Cortex of kidney (tissue), 1 donor: ENCODE results near the gene CLASP1.
"Not testable (repeated sequence)": the region's sequence is repeated elsewhere in the genome, so short reads cannot be mapped to it uniquely, and the experiment has no call there.

ENCODE experiments used
- DNase-seq: peaks from one replicate; lab custom pipeline; 2025; lab: John Stamatoyannopoulos, UW

Gene CLASP1

DNA sequence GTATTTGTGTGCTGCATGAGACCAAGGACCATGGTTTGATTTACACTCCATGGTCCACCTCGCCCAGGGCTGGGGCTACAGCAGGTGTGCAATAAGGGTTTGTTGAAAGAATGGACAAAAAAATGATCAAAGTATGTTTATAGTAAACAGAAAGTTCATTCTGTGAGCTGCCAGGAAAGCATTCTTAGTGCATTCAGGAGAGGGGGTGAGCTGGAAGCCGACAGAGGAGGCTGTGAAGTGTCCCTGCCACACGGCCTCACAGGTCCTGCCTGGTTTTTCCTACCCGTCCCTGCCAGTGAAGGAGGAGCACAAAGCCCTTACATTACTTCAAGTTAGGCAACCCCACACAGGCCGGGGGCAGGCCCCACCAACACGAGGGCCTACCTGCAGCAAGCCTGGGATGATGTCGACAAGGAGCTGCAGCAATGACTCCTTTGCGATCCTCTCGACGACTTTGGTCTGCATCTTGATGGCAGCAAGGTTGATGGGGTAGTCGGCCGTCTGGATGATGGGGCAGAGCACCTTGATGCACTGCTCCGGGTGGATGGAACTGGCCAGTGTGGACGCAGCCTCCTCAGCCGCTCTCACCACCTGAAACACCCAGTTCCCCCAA lies 301.0 kb downstream of the CLASP1 start:
- DNase-seq = no peak

DNA sequence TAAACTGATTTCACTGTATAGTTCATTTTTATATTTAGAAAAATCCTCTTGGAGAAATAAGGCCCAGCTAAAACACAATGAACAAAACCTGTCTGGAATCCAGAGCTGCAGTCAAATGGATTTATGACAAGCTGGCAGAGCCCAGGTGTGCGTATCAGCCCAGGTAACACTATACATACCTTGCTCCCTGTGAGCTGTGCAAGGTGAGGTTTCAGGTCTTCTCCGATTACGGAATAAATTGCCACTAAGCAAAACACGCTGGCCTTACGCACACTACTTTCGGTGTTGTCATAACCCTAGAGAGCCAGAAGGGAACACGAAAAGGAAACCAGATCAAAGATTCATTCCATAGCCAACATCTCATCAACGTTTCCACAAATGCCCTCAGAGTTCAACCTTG lies 302.4 kb downstream of the CLASP1 start:
- no peak for DNase-seq

DNA sequence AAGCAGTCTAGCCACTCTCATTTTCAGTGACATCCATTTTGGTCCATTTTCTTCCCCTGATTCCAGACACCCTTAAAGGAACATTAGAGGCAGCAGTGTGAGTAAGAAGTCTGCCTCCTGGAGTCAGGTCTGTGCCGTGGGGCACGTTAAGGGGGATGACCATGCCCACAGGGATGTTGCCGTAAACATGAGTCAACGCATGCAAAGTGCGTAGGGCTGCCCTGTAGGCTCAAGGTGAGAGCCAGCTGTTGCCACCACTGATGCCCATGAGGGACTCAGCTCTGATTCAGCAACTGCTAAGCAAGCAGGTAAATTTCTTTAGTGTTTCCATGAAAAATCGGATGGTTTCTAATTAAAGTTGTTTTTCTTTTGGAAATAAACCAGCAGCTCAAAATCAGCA lies 302.9 kb downstream of the CLASP1 start:
- DNase-seq = no peak

DNA sequence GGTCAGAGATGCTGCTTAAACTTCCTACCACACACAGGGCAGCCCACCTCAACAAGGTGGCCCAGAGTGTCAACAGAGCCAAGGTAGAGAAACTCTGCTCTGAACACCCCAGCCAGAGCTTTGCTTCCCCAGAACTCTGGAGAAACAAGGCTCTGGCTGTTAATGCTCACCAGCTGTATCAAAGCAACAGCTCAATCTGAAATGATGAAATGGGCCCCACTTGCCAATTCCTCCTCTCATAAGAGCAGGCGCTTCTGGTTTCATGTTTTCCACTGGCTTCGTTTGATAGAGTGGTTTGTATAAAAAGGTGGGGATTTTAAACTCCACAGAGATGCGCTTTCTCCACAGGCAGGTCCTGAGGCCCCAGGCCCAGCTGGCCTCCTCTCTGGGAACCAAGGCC lies 303.4 kb downstream of the CLASP1 start:
- no peak for DNase-seq

DNA sequence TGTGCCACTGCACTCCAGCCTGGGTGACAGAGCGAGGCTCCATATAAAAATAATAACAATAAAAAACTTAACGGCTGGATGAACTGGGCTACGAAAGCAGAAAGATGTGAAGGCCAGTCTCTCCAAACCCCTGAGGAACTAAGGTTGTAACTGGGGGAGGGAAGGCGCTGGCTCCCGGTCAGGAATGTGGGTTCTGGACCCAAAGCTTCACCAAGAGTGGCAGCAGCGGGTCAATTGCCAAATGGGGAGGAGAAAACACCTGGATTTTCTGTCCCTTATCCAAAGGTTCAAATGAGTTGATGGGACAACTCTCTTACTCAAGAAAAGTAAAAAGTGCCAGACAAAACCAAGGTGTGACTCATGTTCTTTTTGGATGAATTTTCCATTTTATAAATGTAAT lies 304.2 kb downstream of the CLASP1 start:
- no peak for DNase-seq

DNA sequence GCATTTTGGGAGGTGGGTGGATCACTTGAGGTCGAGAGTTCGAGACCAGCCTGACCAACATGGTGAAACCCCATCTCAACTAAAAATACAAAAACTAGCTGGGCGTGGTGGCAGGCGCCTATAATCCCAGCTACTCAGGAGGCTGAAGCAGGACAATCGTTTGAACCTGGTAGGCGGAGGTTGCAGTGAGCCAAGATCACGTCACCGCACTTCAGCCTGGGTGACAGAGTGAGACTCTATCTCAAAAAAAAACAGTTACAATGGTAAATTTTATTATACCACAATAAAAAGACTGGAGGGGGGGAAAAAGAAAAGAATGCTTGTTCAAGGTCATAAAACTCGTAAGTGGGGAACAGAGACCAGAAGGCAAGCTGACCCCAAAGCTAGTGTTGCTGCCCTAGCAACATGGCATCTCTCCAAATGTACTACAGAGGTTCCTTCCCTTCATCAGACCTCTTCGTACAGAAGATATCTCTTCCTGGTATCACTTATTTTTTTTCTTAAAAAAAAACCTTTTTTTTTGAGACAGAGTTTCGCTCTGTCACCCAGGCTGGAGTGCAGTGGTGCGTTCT lies 305.3 kb downstream of the CLASP1 start:
- not testable (repeated sequence) for DNase-seq

DNA sequence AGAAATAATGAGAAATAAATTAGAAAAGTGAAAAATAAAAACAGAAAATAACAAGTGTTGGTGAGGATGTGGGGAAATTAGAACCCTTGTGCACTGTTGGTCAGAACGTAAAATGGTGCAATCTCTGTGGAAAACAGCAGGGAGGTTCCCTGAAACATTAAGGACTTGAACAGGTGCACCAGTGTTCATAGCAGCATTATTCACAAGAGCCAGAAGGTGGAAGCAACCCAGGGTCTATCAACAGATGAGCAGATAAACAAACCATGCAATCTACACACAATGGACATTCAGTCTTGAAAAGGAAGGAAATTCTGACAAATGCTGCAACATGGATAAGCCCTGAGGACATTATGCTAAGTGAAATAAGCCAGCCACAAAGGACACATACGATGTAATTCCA lies 306.1 kb downstream of the CLASP1 start:
- no peak for DNase-seq

DNA sequence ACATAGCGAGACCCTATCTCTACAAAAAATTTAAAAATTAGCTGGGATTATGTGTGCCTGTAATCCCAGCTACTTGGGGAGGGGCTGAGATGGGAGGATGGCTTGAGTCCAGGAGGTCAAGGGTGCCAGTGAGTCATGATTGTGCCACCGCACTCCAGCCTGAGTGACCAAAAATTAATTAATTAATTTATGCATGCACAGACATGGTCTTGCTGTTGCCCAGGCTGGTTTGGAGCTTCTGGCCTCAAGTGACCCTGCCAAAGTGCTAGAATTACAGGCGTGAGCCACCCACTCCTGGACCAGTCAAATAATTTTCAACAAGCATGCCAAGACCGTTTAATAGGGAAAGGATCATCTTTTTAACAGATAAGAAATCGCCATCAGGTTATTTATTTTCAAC lies 306.5 kb downstream of the CLASP1 start:
- no peak for DNase-seq

DNA sequence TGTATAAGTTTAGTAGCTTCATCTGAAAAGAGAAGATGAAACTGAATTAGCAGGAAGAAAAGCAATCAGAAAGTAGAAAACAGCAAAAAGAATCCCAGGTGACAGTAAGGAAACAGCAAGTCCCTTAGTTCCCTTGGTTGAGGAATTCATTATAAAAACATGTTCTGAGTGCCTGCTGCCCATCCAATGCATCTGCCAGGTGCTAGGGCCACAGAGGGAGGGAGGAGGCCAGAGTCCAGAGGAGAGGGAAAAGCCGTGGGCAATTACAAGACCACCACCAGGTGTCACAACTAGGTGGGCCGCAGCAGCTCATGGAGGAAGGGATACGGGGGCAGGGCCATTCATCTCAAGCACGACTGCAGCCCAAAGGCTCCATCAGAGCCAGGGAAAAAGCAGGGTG lies 308.3 kb downstream of the CLASP1 start:
- no peak for DNase-seq

DNA sequence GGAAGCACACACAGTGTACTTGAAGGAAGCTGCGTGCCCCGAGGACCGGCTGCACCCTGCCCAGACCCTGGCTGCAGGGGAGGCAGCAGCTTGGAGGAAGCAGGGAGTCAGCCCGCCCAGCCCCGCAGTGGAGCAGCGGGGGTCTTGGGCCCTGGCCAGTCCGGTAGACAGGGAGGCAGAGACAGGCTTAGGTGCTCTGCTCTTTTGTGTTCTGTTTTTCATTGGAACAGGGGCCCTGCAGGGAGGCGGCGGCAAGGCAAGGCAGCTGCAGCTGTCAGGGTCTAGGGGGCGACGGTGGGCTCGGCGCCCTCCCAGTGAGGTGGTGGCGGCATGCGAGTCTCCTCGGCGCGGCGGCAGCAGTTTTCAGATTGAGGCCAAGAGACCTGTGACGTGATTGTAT lies 311.0 kb downstream of the CLASP1 start:
- DNase-seq = no peak

DNA sequence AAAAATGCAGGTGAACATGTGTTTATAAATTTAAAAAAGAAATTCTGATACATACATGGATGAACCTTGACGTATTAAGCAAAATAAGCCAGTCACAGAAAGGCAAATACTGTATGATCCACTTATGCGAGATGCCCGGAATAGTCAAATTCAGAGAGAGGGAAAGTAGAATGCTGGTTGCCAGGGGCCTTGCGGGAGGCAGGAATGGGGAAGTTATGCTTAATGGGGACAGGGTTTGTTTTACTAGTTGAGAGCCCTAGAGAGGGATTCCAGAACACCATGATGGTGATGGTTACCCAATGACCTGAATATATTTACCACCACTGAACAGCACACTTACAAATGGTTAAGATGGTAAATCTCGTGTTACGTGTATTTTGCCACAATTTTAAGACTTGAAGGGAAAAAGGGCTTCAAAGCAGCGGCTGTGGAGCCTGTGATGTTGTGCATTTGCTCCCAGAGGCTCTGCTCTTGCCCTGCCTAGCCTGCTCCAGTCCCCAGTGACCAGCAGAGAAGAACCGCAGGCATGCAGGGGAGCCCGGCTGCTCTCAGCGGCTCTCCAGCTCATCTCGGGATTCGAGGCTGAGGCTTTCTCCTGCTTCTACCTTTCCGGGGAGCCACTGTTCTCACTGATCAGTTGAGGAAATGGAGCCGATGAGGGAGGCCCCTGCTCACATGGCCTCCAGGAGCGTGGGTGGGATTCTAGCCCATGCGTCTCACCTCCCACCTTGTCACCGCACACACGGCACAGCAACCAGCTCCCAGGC lies 312.6 kb downstream of the CLASP1 start:
- no peak for DNase-seq

DNA sequence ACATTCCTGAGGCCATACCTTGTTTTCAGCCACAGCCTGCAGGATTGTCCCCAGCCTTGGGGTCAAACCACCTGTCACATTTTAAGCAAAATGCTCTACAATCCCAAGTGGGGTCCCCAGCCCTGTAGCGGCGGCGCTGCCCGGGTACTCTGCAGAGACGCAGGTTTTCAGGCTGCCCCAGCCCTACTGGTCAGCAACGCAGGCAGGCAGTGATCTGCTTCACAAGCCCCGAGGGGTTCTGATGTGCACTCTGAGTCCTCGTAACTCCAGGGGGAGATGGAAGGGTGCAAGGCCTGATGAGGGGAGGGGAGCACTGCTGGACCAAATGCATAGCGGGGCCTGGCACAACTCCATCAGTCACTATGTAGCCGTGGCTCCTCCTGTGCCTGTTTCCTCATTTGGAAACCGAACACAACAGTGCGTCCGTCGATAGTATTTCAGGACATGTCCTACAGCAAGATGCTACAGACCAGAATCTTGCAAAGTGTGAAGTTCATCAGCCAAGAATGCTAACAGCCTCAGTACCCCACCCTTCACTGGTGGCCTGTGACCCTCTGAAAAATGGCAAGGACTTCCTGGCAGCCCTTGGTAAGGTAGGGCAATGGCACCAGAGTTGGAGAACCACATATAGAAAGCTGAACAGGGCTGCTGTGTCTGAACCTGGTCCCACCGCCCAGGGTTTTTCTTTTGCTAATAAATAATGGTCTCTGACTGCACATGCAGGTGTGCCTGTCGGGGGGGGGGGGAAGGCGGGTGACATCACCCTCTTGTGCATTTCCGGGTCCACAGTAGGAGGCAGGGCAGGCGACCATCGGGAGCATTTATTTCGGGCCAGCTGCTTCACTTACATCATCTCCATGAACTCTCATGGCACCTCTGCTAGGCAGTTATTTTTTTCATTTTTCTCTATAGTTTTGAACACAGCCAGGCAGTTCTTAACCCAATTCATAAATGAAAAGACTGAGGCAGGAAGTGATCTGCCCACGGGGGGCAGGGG lies 313.7 kb downstream of the CLASP1 start:
- no peak for DNase-seq

DNA sequence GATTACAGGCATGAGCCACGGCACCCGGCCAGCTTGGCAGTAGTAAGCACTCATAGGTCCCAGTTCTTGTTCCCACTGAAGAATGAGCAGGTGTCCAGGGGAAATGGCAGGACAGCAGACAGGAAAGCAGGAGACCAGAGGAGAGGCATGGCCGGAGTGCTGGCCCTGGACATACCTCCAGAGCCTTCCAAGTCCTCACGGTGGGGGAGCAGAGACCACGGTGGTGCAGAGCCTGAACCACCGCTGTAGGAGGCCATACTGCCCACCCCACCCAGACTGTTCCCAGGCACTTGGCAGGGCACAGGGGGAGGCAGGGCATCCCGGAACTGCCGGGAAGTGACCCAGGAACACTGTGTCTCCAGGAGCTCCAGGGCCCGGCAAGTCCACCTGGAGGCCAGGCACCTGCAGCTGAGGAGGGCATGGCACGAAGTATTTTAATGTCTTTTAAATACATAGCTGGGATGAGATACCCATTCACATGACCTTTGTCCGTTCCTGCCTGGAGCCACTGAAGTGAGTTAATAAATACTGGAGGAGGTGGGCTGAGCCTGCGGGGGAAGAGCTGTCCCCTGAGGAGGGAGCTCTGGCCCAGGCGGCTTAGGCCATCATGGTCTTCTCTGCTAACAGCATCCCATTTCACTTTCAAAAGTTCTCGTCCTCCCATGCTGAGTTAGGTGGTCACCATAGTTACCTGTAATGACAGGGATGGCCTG lies 314.5 kb downstream of the CLASP1 start:
- no peak for DNase-seq

DNA sequence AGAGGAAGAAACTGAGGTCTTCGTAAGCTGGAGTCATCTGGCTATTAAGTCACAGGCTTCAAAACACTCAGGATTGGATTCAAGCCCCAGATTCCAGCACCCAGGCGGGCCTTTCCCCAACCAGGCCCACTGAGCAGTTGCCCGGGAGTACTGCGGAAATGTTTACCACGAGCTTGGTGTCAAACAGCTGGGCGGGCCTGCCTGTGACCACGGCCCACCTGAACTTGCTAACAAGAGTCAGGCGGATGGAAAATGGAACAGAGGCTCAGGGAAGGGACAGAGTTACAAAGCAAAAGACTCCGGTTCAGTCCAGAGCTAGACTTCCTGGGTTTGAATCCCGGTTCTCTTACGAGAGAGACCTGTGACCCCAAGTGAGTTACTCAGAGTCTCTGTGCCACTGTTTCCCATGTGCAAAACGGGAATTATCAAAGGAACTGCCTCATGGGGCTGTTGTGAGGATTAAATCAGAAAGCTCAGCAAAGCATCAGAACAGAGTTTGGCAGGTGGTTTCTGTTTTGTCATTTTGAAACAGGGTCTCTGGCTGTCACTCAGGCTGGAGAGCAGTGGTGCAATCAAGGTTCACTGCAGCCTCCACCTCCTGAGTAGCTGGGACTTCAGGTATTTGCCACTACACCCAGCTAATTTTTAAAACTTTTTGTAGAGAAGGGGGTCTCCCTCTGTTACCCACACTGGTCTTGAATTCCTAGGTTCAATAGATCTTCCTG lies 315.3 kb downstream of the CLASP1 start:
- no peak for DNase-seq

DNA sequence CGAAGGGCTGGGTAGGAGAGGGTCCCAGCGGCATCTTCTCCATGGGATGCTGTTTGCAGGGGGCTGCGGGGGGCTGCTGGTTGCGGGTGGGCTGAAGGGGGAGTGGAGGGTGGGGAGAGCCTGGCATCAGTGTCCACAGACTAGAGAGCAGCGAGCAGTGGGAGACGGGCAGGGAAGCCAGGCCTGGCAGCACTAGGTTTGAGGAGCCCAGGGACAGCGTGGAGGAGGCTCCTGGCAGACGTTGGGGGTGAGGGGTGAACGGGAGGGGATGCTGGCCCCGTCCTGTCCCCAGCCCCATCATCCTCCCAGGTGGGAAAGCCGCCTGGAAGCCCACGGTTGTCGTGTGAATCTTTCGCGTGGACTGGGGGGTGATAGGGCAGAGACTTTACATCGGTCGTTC lies 316.0 kb downstream of the CLASP1 start:
- DNase-seq = no peak

DNA sequence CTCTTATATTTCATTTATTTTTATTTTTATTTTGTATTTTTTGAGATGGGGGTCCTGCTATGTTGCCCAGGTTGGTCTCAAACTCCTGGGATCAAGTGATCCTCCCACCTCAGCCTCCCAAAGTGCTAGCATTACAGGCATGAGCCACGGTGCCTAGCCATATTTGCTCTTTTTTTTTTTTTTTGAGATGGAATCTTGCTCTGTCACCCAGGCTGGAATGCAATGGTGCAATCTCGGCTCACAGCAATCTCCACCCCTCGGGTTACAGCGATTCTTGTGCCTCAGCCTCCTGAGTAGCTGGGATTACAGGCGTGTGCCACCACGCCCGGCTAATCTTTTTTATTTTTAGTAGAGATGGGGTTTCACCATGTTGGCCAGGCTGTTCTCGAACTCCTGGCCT lies 317.9 kb downstream of the CLASP1 start:
- DNase-seq = not testable (repeated sequence)

DNA sequence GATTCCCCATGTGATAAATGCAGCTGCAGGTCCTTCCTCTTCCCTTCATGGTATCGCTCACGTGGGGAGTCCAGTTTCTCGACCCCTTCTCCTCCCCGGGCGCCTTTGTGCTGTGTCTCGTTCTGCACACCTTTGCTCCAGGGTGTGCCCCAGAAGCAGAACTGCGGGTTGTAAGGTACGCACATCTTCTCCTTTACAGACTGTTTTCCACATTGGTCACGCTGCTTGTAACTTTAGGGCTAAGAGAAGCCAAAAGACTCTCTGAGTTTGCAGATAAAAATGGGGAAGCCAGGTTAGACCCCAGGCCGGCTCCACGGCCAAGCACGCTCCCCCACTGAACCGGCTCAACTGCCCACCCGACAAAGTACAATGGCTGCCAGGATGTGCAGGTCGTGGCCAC lies 318.3 kb downstream of the CLASP1 start:
- DNase-seq = no peak

DNA sequence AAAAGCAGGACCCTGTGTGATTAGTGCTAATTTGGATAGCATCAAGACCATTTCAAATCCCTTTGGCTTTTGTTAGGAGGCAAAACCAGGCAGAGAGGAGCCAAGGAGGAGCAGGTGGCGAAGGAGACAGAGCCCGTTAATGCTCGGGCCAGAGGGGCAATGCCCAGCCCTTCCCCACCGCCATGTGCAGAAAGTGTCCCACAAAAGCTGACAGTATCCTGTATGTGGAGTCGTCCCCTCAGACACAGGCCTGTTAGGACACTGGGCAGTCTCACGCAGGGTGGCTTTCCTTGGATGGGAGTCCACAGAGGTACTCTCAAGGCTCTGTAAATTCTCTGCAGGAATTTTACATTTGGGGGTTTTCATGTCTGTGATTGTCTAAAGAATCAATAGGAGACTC lies 319.5 kb downstream of the CLASP1 start:
- no peak for DNase-seq

DNA sequence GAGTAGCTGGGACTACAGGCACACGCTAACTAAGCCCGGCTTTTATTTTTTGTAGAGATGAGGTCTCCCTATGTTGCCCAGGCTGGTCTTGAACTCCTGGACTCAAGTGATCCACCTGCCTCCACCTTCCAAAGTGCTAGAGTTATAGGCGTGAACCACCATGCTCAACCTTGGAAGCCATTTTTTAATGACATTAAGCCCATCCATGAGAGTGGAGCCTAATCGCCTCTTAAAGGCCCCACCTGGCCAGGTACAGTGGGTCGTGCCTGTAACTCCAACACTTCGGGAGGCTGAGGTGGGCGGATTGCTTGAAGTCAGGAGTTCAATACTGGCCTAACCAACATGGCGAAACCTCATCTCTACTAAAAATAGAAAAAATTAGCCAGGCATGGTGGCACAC lies 322.6 kb downstream of the CLASP1 start:
- DNase-seq = no peak

DNA sequence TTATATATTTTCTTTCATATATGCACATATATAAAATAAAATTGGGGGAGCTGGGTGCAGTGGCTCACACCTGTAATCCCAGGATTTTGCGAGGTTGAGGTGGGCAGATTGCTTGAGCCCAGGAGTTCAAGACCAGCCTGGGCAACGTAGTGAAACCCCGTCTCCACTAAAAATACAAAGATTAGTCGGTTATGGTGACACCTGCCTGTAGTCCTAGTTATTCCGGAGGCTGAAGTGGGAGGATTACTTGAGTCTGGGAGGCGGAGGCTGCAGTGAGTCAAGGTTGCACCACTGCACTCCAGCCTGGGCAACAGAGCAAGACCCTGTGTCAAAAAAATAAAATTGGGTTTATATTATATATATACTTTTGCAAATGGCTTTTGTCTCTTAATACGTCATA lies 324.7 kb downstream of the CLASP1 start:
- no peak for DNase-seq

DNA sequence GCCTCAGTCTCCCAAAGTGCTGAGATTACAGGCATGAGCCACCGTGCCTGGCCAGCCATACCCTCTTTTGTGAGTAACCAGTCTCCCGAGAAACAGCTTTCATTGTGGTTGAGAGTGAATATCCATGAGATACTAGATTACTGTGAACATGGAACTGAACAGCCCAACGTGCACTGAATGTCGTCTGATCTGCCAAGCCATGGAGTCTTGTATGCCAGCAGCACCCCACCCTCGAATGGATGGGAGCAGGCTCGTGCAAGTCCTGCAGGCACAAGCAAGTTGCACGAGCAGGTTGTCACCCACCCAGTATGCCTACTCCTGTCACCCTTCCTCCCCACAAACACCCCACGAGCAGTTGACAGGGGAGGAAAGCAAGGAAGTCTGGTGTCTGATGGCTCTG lies 327.8 kb downstream of the CLASP1 start:
- no peak for DNase-seq
